GM12878 (cell line): ENCODE results near the gene MIR17HG. TPM values are rescaled to one million over a fixed set of nuclear protein-coding genes. Genes with fewer than 3 reads are reported as not detected.

Experiments used
- ATAC-seq: fragments of 200-7000 bp; cut with Tn5 transposase; 3 replicates; pipeline ENCODE4 v1.9.1; 2020; ENCODE audit warnings: mild to moderate bottlenecking, moderate library complexity
- BruUV-seq: library from RNA; stranded (reverse); fragments of 400-500 nt; replicated peaks from 2 replicates; lab custom pipeline; 2021; lab: Mats Ljungman, UMichigan
- CTCF ChIA-PET: fragments of 300-600 bp; sonication (Branson Sonifier 250); formaldehyde crosslinking; extraction: SDS; loops from one replicate; lab custom pipeline; 2021; ENCODE audit warnings: inconsistent platforms; lab: Yijun Ruan, JAX
- POLR2A ChIA-PET: fragments of 350-600 bp; formaldehyde crosslinking; extraction: SDS; loops from one replicate; lab custom pipeline; 2021; ENCODE audit warnings: inconsistent platforms; lab: Charles Lee
- RAD21 ChIA-PET: fragments of 300-600 bp; sonication (Branson Sonifier 250); formaldehyde crosslinking; loops from one replicate; lab custom pipeline; 2023; ENCODE audit warnings: antibody characterized with exemption; ENCODE audit not compliant: unreplicated experiment; lab: Charles Lee
- SMC1A ChIA-PET: fragments of 300-600 bp; sonication (Branson Sonifier 250); formaldehyde crosslinking; loops from one replicate; lab custom pipeline; 2023; ENCODE audit not compliant: unreplicated experiment, uncharacterized antibody; lab: Charles Lee
- DNase-seq: peaks from one replicate; pipeline ENCODE4 v3.0.0-alpha.2; 2011; ENCODE audit warnings: low read depth, low spot score
- FAIRE-seq: peaks from 3 replicates; lab custom pipeline; 2011; peaks lifted over from hg19 to GRCh38; lab: Jason Lieb, UNC
- H2AFZ ChIP-seq: 2 replicates; pipeline ENCODE4 v1.6.0; 2011; ENCODE audit warnings: low read depth, low read length, control low read depth; ENCODE audit not compliant: control insufficient read depth
- H3K27ac ChIP-seq: 2 replicates; pipeline ENCODE4 v1.5.1; 2011; ENCODE audit warnings: control low read depth; ENCODE audit not compliant: control insufficient read depth, insufficient read depth
- H3K27me3 ChIP-seq, 2 experiments: replicated peaks in 1 of 2; 2 replicates each; pipeline versions ENCODE4 v1.6.0 to v1.6.1; 2011; ENCODE audit warnings: low read length in 1 of 2; ENCODE audit not compliant: control insufficient read depth in 2 of 2, insufficient read depth in 2 of 2
- H3K36me3 ChIP-seq, 2 experiments: 2 replicates each; pipeline ENCODE4 v1.5.1; 2011; ENCODE audit warnings: low read length in 1 of 2; ENCODE audit not compliant: control insufficient read depth in 2 of 2, insufficient read depth in 2 of 2
- H3K4me1 ChIP-seq: 2 replicates; pipeline ENCODE4 v1.6.1; 2011; ENCODE audit warnings: mild to moderate bottlenecking, low read length, moderate library complexity, mixed read lengths; ENCODE audit not compliant: control insufficient read depth, insufficient read depth
- H3K4me2 ChIP-seq: 2 replicates; pipeline ENCODE4 v1.6.0; 2011; ENCODE audit warnings: control low read depth; ENCODE audit not compliant: control insufficient read depth, insufficient read depth
- H3K4me3 ChIP-seq: fragments of 200-600 bp; sonication (generic); 2 replicates; pipeline ENCODE4 v1.5.1; 2016
- H3K79me2 ChIP-seq: 2 replicates; pipeline ENCODE4 v1.6.0; 2011; ENCODE audit warnings: low read length; ENCODE audit not compliant: control insufficient read depth, insufficient read depth
- H3K9ac ChIP-seq: 2 replicates; pipeline ENCODE4 v1.8.0; 2011; ENCODE audit warnings: low read length, control low read depth, mixed read lengths; ENCODE audit not compliant: control insufficient read depth, insufficient read depth
- H3K9me3 ChIP-seq: replicated peaks from 3 replicates; pipeline ENCODE4 v1.5.1; 2011; ENCODE audit warnings: mild to moderate bottlenecking, low read length; ENCODE audit not compliant: control insufficient read depth, insufficient read depth
- H4K20me1 ChIP-seq: 2 replicates; pipeline ENCODE4 v1.6.0; 2011; ENCODE audit not compliant: control insufficient read depth, insufficient read depth
- ATF7 ChIP-seq: fragments of 450-650 bp; IDR thresholded peaks from 2 replicates; pipeline ENCODE4 v1.6.1; 2016; ENCODE audit warnings: low read depth, mild to moderate bottlenecking
- CREM ChIP-seq: IDR thresholded peaks from 2 replicates; pipeline ENCODE4 v1.6.1; 2014; ENCODE audit warnings: antibody characterized with exemption, low read depth
- ESRRA ChIP-seq: IDR thresholded peaks from 2 replicates; pipeline ENCODE4 v1.6.1; 2012; ENCODE audit warnings: mild to moderate bottlenecking, low read length, improper control_type of control experiment
- ETV6 ChIP-seq, 2 experiments: fragments of 450-650 bp in 1 of 2; IDR thresholded peaks in 1 of 2; conservative IDR thresholded peaks in 1 of 2; 2 replicates each; pipeline ENCODE4 v1.6.1; 2014; ENCODE audit warnings: antibody characterized with exemption in 1 of 2, borderline replicate concordance in 1 of 2, low read depth in 1 of 2, mild to moderate bottlenecking in 1 of 2, moderate library complexity in 1 of 2
- HCFC1 ChIP-seq: fragments of 150-350 bp; IDR thresholded peaks from 2 replicates; pipeline ENCODE4 v1.6.1; 2014; ENCODE audit warnings: low read length
- HDAC2 ChIP-seq: fragments of 200-600 bp; sonication (generic); IDR thresholded peaks from 2 replicates; pipeline ENCODE4 v1.6.1; 2017
- IKZF1 ChIP-seq: fragments of 450-650 bp; conservative IDR thresholded peaks from 2 replicates; pipeline ENCODE4 v1.6.1; 2017; ENCODE audit warnings: antibody characterized with exemption, mild to moderate bottlenecking
- KAT2A ChIP-seq: conservative IDR thresholded peaks from 2 replicates; pipeline ENCODE4 v1.6.1; 2011; ENCODE audit warnings: low read depth, low read length; ENCODE audit not compliant: control insufficient read depth
- NFXL1 ChIP-seq: fragments of 450-650 bp; IDR thresholded peaks from 2 replicates; pipeline ENCODE4 v1.6.1; 2017; ENCODE audit warnings: antibody characterized with exemption, mild to moderate bottlenecking, borderline replicate concordance
- NRF1 ChIP-seq: conservative IDR thresholded peaks from 2 replicates; pipeline ENCODE4 v1.6.1; 2011; ENCODE audit warnings: mild to moderate bottlenecking, low read depth, low read length, improper control_type of control experiment
- PAX5 ChIP-seq: IDR thresholded peaks from 2 replicates; pipeline ENCODE4 v1.6.1; 2011; ENCODE audit warnings: low read depth, low read length, borderline replicate concordance
- POLR2AphosphoS2 ChIP-seq: IDR thresholded peaks from 2 replicates; pipeline ENCODE4 v1.6.1; 2011; ENCODE audit warnings: low read depth, mild to moderate bottlenecking, low read length, improper control_type of control experiment, moderate library complexity
- RAD21 ChIP-seq: IDR thresholded peaks from 2 replicates; pipeline ENCODE4 v1.6.1; 2011; ENCODE audit warnings: mild to moderate bottlenecking, low read depth, low read length, moderate library complexity; ENCODE audit not compliant: insufficient read depth
- RBBP5 ChIP-seq: fragments of 200-600 bp; sonication (generic); conservative IDR thresholded peaks from 2 replicates; pipeline ENCODE4 v1.6.1; 2016
- RFX5 ChIP-seq: IDR thresholded peaks from 2 replicates; pipeline ENCODE4 v1.6.1; 2011; ENCODE audit warnings: low read depth, low read length, improper control_type of control experiment
- RUNX3 ChIP-seq: IDR thresholded peaks from 2 replicates; pipeline ENCODE4 v1.6.1; 2012; ENCODE audit warnings: low read length, inconsistent platforms
- SIN3A ChIP-seq: IDR thresholded peaks from 2 replicates; pipeline ENCODE4 v1.6.1; 2012; ENCODE audit warnings: low read depth, low read length, improper control_type of control experiment
- SPI1 ChIP-seq: IDR thresholded peaks from 2 replicates; pipeline ENCODE4 v1.6.1; 2011; ENCODE audit warnings: low read depth, mild to moderate bottlenecking, low read length, moderate library complexity, borderline replicate concordance; ENCODE audit not compliant: insufficient read depth
- TAF1 ChIP-seq: IDR thresholded peaks from 2 replicates; pipeline ENCODE4 v1.6.1; 2011; ENCODE audit warnings: mild to moderate bottlenecking, low read depth, low read length, borderline replicate concordance
- TCF3 ChIP-seq: IDR thresholded peaks from 2 replicates; pipeline ENCODE4 v1.6.1; 2012; ENCODE audit warnings: low read depth, mild to moderate bottlenecking, low read length, borderline replicate concordance; ENCODE audit not compliant: insufficient read depth
- WGBS: methylation state at CpG from one replicate; pipeline ENCODE4 v1.1.6; 2016; ENCODE audit warnings: low lambda C conversion rate; ENCODE audit not compliant: insufficient replicate concordance, insufficient coverage; ENCODE audit errors: missing lambda C conversion rate; 5-methylcytosine and 5-hydroxymethylcytosine counted together
- in situ Hi-C: fragments of 300-500 bp; cut with MboI; formaldehyde crosslinking; loops from 9 replicates; pipeline ENCODE4 v1.14.3; 2018; ENCODE audit warnings: mixed read lengths
- intact Hi-C: fragments of 100-400 bp; cut with micrococcal nuclease; formaldehyde crosslinking; loops from one replicate; pipeline ENCODE4 v1.14.2; 2022; ENCODE audit not compliant: unreplicated experiment
- polyA plus RNA-seq, 11 experiments: library from polyadenylated mRNA; depleted of rRNA in 4 of 11; unstranded in 6 of 11; stranded (reverse) in 5 of 11; fragments of >200 nt; fragmentation: Nextera tagmentation in 4 of 11; fragmentation: Illumina TruSeq in 1 of 11; extraction: Ambion mirVana in 4 of 11; extraction: Trizol in 1 of 11; gene quantifications; 1 replicate in 1 of 11; 2 replicates in 10 of 11; pipeline versions ENCODE4 v1.2.1 to v1.2.3, GENCODE V29; 2011 to 2016; ENCODE audit warnings: inconsistent platforms in 2 of 11, missing spikeins in 2 of 11, low read depth in 1 of 11
- total RNA-seq, 4 experiments: library from RNA; depleted of rRNA in 3 of 4; stranded (reverse); fragments of >200 nt in 3 of 4; fragmentation: Illumina TruSeq in 1 of 4; extraction: Trizol in 1 of 4; gene quantifications; 2 replicates each; pipeline versions ENCODE4 v1.2.1 to v1.2.3, GENCODE V29; 2013 to 2021
- TF ChIP-seq, protein P1 (sequence below): fragments of 450-650 bp; IDR thresholded peaks from 2 replicates; pipeline ENCODE4 v1.6.1; 2018; ENCODE audit warnings: borderline replicate concordance, mild to moderate bottlenecking; ENCODE audit not compliant: partially characterized antibody
- TF ChIP-seq, protein P2 (sequence below): IDR thresholded peaks from 2 replicates; pipeline ENCODE4 v1.6.1; 2012; ENCODE audit warnings: low read length, inconsistent platforms

Gene MIR17HG
- total and polyA plus RNA-seq, 10 of the 15 experiments (the other 5 are each of a cell fraction or from before 2014, with no cell fraction given), result 4.4 to 37.7 (median 15.1) TPM

DNA sequence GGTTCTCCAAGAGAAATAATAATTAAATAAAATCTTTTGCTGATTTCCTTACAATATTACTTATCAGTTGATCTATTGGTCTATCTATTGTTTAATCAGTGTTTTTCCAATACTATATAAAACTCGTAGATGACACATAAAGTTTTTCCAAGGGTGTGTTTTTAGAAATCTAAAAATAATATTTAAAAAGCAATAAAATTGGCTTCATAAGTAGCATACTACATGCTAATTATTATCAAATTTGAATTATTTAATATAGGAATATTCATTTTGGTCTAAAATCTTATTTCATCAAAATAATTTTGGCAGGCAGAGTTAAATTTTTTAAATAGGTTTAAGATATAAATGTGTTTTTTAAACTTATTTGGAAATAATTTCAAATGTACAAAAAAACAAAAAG, 49.4 kb upstream of the MIR17HG start (continued):
- TF ChIP-seq SPI1, result no peak
- no peak for TF ChIP-seq SIN3A

DNA sequence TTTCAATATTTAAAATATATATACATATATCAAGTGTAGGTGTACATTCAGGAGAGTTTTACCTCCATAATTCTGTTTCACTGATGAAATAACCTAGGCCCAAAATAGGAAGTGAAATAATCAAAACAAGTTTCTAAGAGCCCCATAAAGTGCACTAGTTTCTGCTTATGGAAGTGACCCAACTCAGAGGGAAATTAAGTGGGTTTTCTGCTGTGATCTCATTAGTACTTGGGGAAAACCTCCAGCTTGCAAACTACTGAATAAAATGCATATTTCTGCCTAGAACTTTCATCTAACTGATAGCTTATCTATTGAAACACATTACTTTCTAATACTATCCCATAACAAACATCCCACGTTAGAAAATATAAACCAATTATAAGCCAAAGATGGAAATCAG, 45.4 kb upstream of the MIR17HG start:
- Histone ChIP-seq H3K4me2 (peak overlapping the region; percentile 57; the same call in 1 of the 2 replicates), H3K9ac (no peak overlapping the region), H3K27me3 (no peaks in the 10 kb centered on the region), H3K4me1 (no peaks in the 10 kb centered on the region), H3K4me3 (no peak overlapping the region), H3K79me2 (no peaks in the 10 kb centered on the region), H3K27ac (no peak overlapping the region), H3K36me3 (no peaks in the 10 kb centered on the region), H2AFZ (no peak overlapping the region), H4K20me1 (no peaks in the 10 kb centered on the region), H3K9me3 (no peaks in the 10 kb centered on the region; the same call in 1 of the 3 replicates)
- RAD21 ChIA-PET, result interaction anchor here (0.7 to 2.8 kb wide), 4 partner anchors 9 to 67 kb away, joined by 3 to 10 read pairs (median 6); no protein-coding TSS in a partner anchor
- POLR2A ChIA-PET, result interaction anchor here (0.6 to 1.4 kb wide), 2 partner anchors 11 to 276 kb away, joined by 3 to 5 read pairs; no protein-coding TSS in a partner anchor
- ATAC-seq (peak; percentile 89), DNase-seq (no peak), FAIRE-seq (no peak)
- intact Hi-C loops, result no loop called here
- 48% methylated on average over 1 of the region's 1 CpG for WGBS
- SMC1A ChIA-PET, result interaction anchor here (0.6 to 1.4 kb wide), 3 partner anchors 10 to 33 kb away, joined by 3 to 6 read pairs (median 3); no protein-coding TSS in a partner anchor
- CTCF ChIA-PET, result interaction anchor here (0.6 to 2.4 kb wide), 8 partner anchors 11 to 106 kb away, joined by 3 to 10 read pairs (median 3); no protein-coding TSS in a partner anchor
- BruUV-seq, result no TSS peak
- in situ Hi-C loops, result no loop called here
- TF ChIP-seq IKZF1, result no peak
- no peak for TF ChIP-seq RBBP5
- TF ChIP-seq HDAC2, result no peak
- TF ChIP-seq, protein P1, sequence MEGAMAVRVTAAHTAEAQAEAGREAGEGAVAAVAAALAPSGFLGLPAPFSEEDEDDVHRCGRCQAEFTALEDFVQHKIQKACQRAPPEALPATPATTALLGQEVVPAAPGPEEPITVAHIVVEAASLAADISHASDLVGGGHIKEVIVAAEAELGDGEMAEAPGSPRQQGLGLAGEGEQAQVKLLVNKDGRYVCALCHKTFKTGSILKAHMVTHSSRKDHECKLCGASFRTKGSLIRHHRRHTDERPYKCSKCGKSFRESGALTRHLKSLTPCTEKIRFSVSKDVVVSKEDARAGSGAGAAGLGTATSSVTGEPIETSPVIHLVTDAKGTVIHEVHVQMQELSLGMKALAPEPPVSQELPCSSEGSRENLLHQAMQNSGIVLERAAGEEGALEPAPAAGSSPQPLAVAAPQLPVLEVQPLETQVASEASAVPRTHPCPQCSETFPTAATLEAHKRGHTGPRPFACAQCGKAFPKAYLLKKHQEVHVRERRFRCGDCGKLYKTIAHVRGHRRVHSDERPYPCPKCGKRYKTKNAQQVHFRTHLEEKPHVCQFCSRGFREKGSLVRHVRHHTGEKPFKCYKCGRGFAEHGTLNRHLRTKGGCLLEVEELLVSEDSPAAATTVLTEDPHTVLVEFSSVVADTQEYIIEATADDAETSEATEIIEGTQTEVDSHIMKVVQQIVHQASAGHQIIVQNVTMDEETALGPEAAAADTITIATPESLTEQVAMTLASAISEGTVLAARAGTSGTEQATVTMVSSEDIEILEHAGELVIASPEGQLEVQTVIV, result no peak
- TF ChIP-seq HCFC1, result no peak
- TF ChIP-seq, protein P2, sequence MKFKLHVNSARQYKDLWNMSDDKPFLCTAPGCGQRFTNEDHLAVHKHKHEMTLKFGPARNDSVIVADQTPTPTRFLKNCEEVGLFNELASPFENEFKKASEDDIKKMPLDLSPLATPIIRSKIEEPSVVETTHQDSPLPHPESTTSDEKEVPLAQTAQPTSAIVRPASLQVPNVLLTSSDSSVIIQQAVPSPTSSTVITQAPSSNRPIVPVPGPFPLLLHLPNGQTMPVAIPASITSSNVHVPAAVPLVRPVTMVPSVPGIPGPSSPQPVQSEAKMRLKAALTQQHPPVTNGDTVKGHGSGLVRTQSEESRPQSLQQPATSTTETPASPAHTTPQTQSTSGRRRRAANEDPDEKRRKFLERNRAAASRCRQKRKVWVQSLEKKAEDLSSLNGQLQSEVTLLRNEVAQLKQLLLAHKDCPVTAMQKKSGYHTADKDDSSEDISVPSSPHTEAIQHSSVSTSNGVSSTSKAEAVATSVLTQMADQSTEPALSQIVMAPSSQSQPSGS, result peak; percentile 61; the same call in 1 of the 2 replicates
- TF ChIP-seq ESRRA, result no peak
- TF ChIP-seq PAX5, result no peak
- peak; percentile 56; the same call in 1 of the 2 replicates for TF ChIP-seq RUNX3
- 0 out of 2 replicates have a peak, but pooled peaks have one; percentile 16 for TF ChIP-seq ATF7
- no peak for TF ChIP-seq POLR2AphosphoS2
- TF ChIP-seq NRF1, result no peak
- TF ChIP-seq CREM, result 0 out of 2 replicates have a peak, but pooled peaks have one; percentile 27
- no peak for TF ChIP-seq NFXL1
- TF ChIP-seq RAD21, result no peak
- no peak for TF ChIP-seq KAT2A
- no peak for TF ChIP-seq TAF1
- no peak for TF ChIP-seq RFX5
- TF ChIP-seq ETV6 (conservative IDR thresholded peaks at IDR 0.05 in 1 of 2, IDR thresholded peaks at IDR 0.05 in 1 of 2; ENCODE audit: borderline replicate concordance in 1 of 2, low read depth in 1 of 2), result no peak
- no peak for TF ChIP-seq TCF3
